ENCODE data around the gene SETD2.

The SETD2 gene

DNA sequence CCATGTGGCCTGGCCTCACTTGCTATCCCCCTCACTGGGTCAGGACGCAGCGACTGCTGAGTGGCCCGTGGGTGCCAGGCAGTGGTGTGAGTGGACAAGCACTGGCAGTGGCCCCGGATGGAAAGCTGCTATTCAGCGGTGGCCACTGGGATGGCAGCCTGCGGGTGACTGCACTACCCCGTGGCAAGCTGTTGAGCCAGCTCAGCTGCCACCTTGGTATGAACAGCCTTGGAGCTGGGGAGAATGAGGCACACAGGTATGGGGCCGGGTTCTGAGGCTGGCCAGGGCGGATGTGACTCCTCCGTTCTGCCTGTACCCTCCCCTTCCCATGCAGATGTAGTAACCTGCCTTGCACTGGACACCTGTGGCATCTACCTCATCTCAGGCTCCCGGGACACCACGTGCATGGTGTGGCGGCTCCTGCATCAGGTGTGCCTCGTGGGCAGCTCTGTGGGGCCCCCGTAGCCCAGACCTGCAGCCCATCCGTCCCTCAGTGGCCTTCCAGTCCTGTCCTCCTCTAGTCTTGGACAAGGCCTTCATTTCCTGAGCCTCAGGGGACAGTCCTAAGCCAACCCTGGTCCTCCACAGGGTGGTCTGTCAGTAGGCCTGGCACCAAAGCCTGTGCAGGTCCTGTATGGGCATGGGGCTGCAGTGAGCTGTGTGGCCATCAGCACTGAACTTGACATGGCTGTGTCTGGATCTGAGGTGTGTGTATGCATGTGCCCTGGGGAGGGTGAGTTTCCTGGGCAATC is 156.3 kb downstream of the SETD2 start:
- Histone ChIP-seq H3K9ac (ENCODE audit: low read length) (no peak overlapping the region), H3K27me3 (ENCODE audit: control insufficient read depth in 1 of 2, insufficient read depth in 2 of 2, low read length in 2 of 2) (no peaks in the 10 kb centered on the region), H3K4me3 (ENCODE audit: low read depth in 1 of 2, low read length in 2 of 2) (no peak overlapping the region), H3K36me3 (ENCODE audit: insufficient read depth, low read length) (peaks cover 20% of the 10 kb centered on the region), H3K27ac (ENCODE audit: low read depth, low read length) (no peak overlapping the region), H3K9me3 (ENCODE audit: low read length) (no peaks in the 10 kb centered on the region), H3K4me1 (ENCODE audit: insufficient read depth, low read length) (no peaks in the 10 kb centered on the region)

DNA sequence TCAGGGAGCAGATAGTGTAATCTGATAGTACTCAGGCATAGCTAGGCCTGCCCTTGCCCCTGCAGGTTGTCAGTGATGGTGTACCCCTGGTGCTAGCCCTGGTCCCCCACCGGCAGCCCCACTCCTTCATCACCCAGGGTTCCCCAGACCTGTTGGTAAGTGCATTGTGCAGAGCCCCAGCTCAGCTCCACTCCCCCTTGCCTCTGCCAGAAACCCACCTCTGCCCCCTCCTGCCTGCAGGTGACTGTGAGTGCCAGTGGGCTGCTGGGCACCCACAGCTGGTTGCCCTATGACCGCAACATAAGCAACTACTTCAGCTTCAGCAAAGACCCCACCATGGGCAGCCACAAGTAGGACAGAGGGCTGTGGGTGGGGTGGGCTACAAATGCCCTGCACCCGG is 156.9 kb downstream of the SETD2 start:
- H3K4me1 ChIP-seq (ENCODE audit: insufficient read depth, low read length): no peaks in the 10 kb centered on the region
- no peak overlapping the region for H3K27ac ChIP-seq (ENCODE audit: low read depth, low read length)
- H3K36me3 ChIP-seq (ENCODE audit: insufficient read depth, low read length): peaks cover 22% of the 10 kb centered on the region

GRCh38 chr3:47006145-47006651 is 157.7 kb downstream of the SETD2 start:
- H3K9ac ChIP-seq (ENCODE audit: low read length): no peak overlapping the region
- peaks cover 22% of the 10 kb centered on the region for H3K36me3 ChIP-seq (ENCODE audit: insufficient read depth, low read length)
- no peaks in the 10 kb centered on the region for H3K9me3 ChIP-seq (ENCODE audit: low read length)
- no peaks in the 10 kb centered on the region for H3K4me1 ChIP-seq (ENCODE audit: insufficient read depth, low read length)
- H3K4me3 ChIP-seq (ENCODE audit: low read depth in 1 of 2, low read length in 2 of 2): no peak overlapping the region
- H3K27me3 ChIP-seq (ENCODE audit: control insufficient read depth in 1 of 2, insufficient read depth in 2 of 2, low read length in 2 of 2): no peaks in the 10 kb centered on the region
- no peak overlapping the region for H3K27ac ChIP-seq (ENCODE audit: low read depth, low read length)

More for the DNA sequence above, 156.9 kb downstream of the SETD2 start:
- no peaks in the 10 kb centered on the region for H3K27me3 ChIP-seq (ENCODE audit: control insufficient read depth in 1 of 2, insufficient read depth in 2 of 2, low read length in 2 of 2)
- no peak overlapping the region for H3K4me3 ChIP-seq (ENCODE audit: low read depth in 1 of 2, low read length in 2 of 2)
- H3K9ac ChIP-seq (ENCODE audit: low read length): no peak overlapping the region
- no peaks in the 10 kb centered on the region for H3K9me3 ChIP-seq (ENCODE audit: low read length)

GRCh38 chr3:47005212-47006144 is 158.4 kb downstream of the SETD2 start:
- Histone ChIP-seq H3K4me1 (ENCODE audit: insufficient read depth, low read length) (no peaks in the 10 kb centered on the region), H3K9me3 (ENCODE audit: low read length) (no peaks in the 10 kb centered on the region), H3K4me3 (ENCODE audit: low read depth in 1 of 2, low read length in 2 of 2) (no peak overlapping the region), H3K27me3 (ENCODE audit: control insufficient read depth in 1 of 2, insufficient read depth in 2 of 2, low read length in 2 of 2) (no peaks in the 10 kb centered on the region), H3K9ac (ENCODE audit: low read length) (no peak overlapping the region), H3K27ac (ENCODE audit: low read depth, low read length) (no peak overlapping the region), H3K36me3 (ENCODE audit: insufficient read depth, low read length) (peaks cover 25% of the 10 kb centered on the region)

DNA sequence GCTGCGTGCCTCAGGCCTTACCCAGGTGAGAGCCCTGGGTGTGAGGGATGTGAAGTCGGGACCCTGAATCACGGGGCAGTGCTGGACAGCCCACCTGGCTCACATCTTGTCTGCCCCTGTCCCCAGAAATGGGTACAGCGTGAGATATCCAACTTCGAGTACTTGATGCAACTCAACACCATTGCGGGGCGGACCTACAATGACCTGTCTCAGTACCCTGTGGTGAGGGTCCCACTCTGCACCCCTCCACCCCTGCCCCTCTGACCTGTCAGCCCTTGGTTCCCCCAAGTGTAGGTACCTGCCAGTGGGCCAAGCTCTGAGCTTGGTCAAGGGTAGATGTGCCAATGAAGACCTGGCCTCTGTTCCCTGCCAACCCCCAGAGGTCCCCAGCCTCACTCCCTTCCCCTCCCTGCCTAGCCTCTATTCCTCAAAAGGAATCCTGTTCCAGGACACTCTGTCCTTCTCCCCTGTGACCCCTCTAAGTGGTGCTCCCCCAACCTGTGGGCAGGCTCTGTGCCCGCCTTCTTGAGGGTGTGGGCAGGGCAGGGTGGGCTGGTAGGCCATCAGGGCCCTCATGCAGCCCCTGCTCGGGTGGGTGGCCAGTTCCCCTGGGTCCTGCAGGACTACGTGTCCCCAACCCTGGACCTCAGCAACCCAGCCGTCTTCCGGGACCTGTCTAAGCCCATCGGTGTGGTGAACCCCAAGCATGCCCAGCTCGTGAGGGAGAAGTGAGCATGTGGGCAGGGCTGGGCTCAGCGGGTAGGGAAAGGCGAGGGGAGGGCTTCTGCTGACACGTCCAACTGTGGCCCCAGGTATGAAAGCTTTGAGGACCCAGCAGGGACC is 159.3 kb downstream of the SETD2 start:
- H3K36me3 ChIP-seq (ENCODE audit: insufficient read depth, low read length): peaks cover 31% of the 10 kb centered on the region
- H3K9ac ChIP-seq (ENCODE audit: low read length): no peak overlapping the region
- no peaks in the 10 kb centered on the region for H3K4me1 ChIP-seq (ENCODE audit: insufficient read depth, low read length)
- no peaks in the 10 kb centered on the region for H3K9me3 ChIP-seq (ENCODE audit: low read length)
- no peak overlapping the region for H3K27ac ChIP-seq (ENCODE audit: low read depth, low read length)
- H3K4me3 ChIP-seq (ENCODE audit: low read depth in 1 of 2, low read length in 2 of 2): no peak overlapping the region
- H3K27me3 ChIP-seq (ENCODE audit: control insufficient read depth in 1 of 2, insufficient read depth in 2 of 2, low read length in 2 of 2): no peaks in the 10 kb centered on the region

DNA sequence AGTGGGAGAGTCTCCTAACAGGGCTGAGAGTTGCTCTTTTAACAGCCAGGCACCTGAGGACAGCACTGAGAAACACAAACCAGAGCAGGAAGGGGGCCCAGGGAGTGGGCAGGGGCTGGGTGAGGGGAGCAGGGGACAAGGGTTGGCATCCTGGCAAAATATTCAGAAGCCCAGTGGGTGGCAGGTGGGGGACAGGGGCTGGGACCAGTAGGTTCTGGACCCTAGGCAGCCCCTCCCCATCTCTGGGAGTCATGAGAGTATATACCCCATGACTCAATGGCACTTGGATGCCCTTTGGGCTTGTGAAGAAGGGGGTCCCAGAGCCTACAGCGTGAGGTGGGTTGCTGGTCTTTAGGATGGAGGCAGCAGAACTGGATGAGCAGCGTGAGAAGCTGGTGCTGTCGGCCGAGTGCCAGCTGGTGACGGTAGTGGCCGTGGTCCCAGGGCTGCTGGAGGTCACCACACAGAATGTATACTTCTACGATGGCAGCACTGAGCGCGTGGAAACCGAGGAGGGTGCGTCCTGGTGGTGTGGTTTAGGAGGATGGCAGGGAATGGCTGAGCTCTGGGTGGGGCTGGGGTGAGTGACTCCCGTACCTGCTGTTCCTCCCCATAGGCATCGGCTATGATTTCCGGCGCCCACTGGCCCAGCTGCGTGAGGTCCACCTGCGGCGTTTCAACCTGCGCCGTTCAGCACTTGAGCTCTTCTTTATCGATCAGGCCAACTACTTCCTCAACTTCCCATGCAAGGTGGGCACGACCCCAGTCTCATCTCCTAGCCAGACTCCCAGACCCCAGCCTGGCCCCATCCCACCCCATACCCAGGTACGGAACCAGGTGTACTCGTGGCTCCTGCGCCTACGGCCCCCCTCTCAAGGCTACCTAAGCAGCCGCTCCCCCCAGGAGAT is 160.2 kb downstream of the SETD2 start:
- no peak overlapping the region for H3K9ac ChIP-seq (ENCODE audit: low read length)

GRCh38 chr3:47003056-47003410 is 160.9 kb downstream of the SETD2 start:
- no peaks in the 10 kb centered on the region for H3K4me1 ChIP-seq (ENCODE audit: insufficient read depth, low read length)
- no peak overlapping the region for H3K27ac ChIP-seq (ENCODE audit: low read depth, low read length)
- no peaks in the 10 kb centered on the region for H3K9me3 ChIP-seq (ENCODE audit: low read length)
- H3K9ac ChIP-seq (ENCODE audit: low read length): no peak overlapping the region
- no peaks in the 10 kb centered on the region for H3K27me3 ChIP-seq (ENCODE audit: control insufficient read depth in 1 of 2, insufficient read depth in 2 of 2, low read length in 2 of 2)
- H3K4me3 ChIP-seq (ENCODE audit: low read depth in 1 of 2, low read length in 2 of 2): no peak overlapping the region
- H3K36me3 ChIP-seq (ENCODE audit: insufficient read depth, low read length): peaks cover 31% of the 10 kb centered on the region

More for the DNA sequence above, 160.2 kb downstream of the SETD2 start:
- Histone ChIP-seq H3K4me3 (ENCODE audit: low read depth in 1 of 2, low read length in 2 of 2) (no peak overlapping the region), H3K36me3 (ENCODE audit: insufficient read depth, low read length) (peaks cover 31% of the 10 kb centered on the region), H3K27me3 (ENCODE audit: control insufficient read depth in 1 of 2, insufficient read depth in 2 of 2, low read length in 2 of 2) (no peaks in the 10 kb centered on the region), H3K27ac (ENCODE audit: low read depth, low read length) (no peak overlapping the region), H3K9me3 (ENCODE audit: low read length) (no peaks in the 10 kb centered on the region), H3K4me1 (ENCODE audit: insufficient read depth, low read length) (no peaks in the 10 kb centered on the region)

GRCh38 chr3:47002171-47003055 is 161.5 kb downstream of the SETD2 start:
- Histone ChIP-seq H3K9ac (ENCODE audit: low read length) (no peak overlapping the region), H3K27ac (ENCODE audit: low read depth, low read length) (no peak overlapping the region), H3K4me1 (ENCODE audit: insufficient read depth, low read length) (no peaks in the 10 kb centered on the region), H3K4me3 (ENCODE audit: low read depth in 1 of 2, low read length in 2 of 2) (no peak overlapping the region), H3K36me3 (ENCODE audit: insufficient read depth, low read length) (peaks cover 31% of the 10 kb centered on the region), H3K9me3 (ENCODE audit: low read length) (no peaks in the 10 kb centered on the region), H3K27me3 (ENCODE audit: control insufficient read depth in 1 of 2, insufficient read depth in 2 of 2, low read length in 2 of 2) (no peaks in the 10 kb centered on the region)

- Histone ChIP-seq H3K9ac (ENCODE audit: low read length) (no peak overlapping the region), H3K4me3 (ENCODE audit: low read depth in 1 of 2, low read length in 2 of 2) (no peak overlapping the region), H3K36me3 (ENCODE audit: insufficient read depth, low read length) (peaks cover 31% of the 10 kb centered on the region), H3K4me1 (ENCODE audit: insufficient read depth, low read length) (no peaks in the 10 kb centered on the region), H3K27ac (ENCODE audit: low read depth, low read length) (no peak overlapping the region), H3K27me3 (ENCODE audit: control insufficient read depth in 1 of 2, insufficient read depth in 2 of 2, low read length in 2 of 2) (no peaks in the 10 kb centered on the region), H3K9me3 (ENCODE audit: low read length) (no peaks in the 10 kb centered on the region)
Measured at GRCh38 chr3:47001731-47002170, 162.2 kb downstream of the SETD2 start.

All from muscle layer of colon (tissue), 2 donors.